GM12865 (cell line): Measurements from ENCODE around the gene LAIR1.
"Not testable (repeated sequence)": the region's sequence is repeated elsewhere in the genome, so short reads cannot be mapped to it uniquely, and the experiment has no call there.

Experiments
- DNase-seq: peaks from one replicate; pipeline ENCODE4 v3.0.0; 2010; ENCODE audit warnings: low read depth
- H3K4me3 ChIP-seq: 2 replicates; pipeline ENCODE4 v1.5.1; 2011; ENCODE audit warnings: mild to moderate bottlenecking, low read depth, low read length, control low read depth
- TF ChIP-seq, protein P1 (sequence below): IDR thresholded peaks from 2 replicates; pipeline ENCODE4 v1.5.1; 2011; ENCODE audit warnings: low read length, control low read depth, low read depth, inconsistent platforms; ENCODE audit not compliant: insufficient read depth; ENCODE audit errors: missing control alignments

The LAIR1 gene

DNA sequence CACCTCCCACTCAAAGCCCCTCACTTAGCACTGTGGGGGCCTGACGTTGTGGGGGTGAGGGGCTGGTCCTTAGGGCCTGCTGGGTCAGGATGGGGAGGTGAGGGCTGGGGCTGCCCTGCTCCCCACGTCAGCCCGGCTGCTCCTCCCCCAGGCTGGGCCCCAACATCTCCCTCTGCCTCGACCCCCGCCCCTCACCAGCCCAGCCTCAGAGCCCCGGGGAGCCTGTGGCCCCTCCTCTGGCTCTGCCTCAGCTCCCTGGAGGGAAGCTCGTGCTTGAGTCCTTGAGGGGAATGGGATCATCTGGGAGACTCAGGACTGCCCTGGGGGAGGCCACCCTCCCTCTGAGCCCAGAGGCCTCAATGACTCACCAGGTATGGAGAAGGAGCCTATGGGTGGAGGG lies 32.6 kb downstream of the LAIR1 start:
- TF ChIP-seq, protein P1, sequence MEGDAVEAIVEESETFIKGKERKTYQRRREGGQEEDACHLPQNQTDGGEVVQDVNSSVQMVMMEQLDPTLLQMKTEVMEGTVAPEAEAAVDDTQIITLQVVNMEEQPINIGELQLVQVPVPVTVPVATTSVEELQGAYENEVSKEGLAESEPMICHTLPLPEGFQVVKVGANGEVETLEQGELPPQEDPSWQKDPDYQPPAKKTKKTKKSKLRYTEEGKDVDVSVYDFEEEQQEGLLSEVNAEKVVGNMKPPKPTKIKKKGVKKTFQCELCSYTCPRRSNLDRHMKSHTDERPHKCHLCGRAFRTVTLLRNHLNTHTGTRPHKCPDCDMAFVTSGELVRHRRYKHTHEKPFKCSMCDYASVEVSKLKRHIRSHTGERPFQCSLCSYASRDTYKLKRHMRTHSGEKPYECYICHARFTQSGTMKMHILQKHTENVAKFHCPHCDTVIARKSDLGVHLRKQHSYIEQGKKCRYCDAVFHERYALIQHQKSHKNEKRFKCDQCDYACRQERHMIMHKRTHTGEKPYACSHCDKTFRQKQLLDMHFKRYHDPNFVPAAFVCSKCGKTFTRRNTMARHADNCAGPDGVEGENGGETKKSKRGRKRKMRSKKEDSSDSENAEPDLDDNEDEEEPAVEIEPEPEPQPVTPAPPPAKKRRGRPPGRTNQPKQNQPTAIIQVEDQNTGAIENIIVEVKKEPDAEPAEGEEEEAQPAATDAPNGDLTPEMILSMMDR, result no peak
- no peak for DNase-seq
- H3K4me3 ChIP-seq, result no peak overlapping the region

- TF ChIP-seq, protein P1, result no peak
- no peak overlapping the region for H3K4me3 ChIP-seq
- no peak for DNase-seq
These were observed 33.1 kb downstream of the LAIR1 start for GRCh38 chr19:54331626-54332025.

DNA sequence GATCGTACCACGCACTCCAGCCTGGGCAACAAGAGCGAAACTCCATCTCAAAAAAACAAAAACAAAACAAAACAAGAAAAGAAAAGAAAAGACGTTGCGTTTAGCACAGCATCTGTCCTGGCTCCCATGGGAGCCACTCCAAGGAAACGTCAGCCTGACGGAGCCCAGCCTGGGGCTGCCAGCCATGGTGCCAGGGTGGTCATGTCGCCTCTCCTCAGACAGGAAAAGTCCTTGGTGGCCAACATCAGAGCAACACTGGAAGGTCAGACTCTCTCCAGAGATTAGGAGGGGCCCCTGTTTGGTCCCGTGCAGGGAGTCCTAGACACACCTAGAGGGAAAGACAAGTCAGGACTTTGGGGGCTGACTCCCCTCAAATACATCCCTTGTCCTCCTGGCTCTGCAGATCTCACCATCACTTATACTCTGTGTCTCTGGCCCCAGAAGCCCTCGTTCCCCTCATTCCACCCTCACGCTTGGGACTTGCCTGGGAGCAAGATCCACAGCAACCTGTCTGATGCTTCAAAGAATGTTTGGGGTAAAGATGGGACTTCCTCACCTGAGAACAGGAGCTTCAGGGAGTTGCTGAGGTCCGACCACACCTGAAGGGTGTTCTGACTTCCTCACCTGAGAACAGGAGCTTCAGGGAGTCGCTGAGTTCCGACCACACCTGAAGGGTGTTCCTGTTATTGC lies 35.1 kb downstream of the LAIR1 start:
- H3K4me3 ChIP-seq, result no peak overlapping the region
- no peak for DNase-seq
- TF ChIP-seq, protein P1, result no peak

DNA sequence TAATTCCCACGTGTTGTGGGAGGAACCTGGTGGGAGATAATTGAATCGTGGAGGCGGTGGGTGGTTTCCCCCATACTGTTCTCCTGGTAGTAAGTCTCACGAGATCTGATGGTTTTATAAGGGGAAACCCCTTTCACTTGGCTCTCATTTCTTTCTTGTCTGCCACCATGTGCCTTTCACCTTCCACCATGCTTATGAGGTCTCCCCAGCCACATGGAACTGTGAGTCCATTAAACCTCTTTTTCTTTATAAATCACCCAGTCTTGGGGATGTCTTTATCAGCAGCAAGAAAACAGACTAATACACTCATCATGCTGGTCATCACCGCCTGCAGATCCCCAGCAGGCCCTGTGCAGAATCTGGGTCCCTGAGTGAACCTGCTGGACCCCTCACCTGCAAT lies 36.0 kb downstream of the LAIR1 start:
- not testable (repeated sequence) for H3K4me3 ChIP-seq, DNase-seq

DNA sequence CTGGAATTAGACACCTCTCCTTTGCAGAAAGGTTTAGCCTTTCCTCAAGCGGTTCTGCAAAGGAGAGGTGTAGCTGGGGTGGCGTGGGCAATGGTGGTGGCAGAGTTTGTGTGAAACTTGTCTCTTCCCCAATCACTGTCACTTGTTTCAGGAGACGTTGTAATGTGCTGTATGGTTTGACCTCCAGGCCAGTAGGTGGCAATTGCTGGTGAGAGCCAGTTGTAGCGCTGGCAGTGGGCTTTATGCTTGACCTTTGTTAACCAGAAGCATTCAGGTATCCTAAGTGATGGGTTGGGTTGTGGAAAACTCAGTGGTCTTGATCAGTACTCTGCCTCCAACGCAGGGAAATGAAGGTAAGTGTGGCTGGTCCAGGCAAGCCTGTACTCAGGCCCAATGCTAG lies 39.1 kb downstream of the LAIR1 start:
- no peak for DNase-seq
- TF ChIP-seq, protein P1, result no peak
- H3K4me3 ChIP-seq, result no peak overlapping the region

GRCh38 chr19:54325194-54325621 lies 39.5 kb downstream of the LAIR1 start:
- peak; percentile 56 for DNase-seq
- TF ChIP-seq, protein P1, result peak; percentile 88

GRCh38 chr19:54324071-54324470 lies 40.7 kb downstream of the LAIR1 start:
- H3K4me3 ChIP-seq, result no peak overlapping the region
- DNase-seq, result no peak
- TF ChIP-seq, protein P1, result no peak

More at GRCh38 chr19:54325194-54325621, 39.5 kb downstream of the LAIR1 start:
- H3K4me3 ChIP-seq, result no peak overlapping the region

DNA sequence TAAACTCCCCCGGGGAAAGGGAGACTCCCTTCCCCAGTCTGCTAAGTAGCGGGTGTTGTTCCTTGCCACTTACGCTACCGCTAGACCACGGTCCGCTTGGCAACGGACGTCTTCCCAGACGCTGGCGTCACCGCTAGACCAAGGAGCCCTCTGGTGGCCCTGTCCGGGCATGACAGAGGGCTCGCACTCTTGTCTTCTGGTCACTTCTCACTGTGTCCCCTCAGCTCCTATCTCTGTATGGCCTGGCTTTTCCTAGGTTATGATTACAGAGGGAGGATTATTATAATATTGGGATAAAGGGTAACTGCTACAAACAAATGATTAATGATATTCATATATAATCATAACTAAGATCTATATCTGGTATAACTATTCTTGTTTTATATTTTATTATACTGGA lies 41.8 kb downstream of the LAIR1 start:
- not testable (repeated sequence) for DNase-seq, H3K4me3 ChIP-seq

- DNase-seq, H3K4me3 ChIP-seq: not testable (repeated sequence)
These were observed 42.4 kb downstream of the LAIR1 start for GRCh38 chr19:54322295-54322694.
